Fibroblast of pulmonary artery (primary cell): ENCODE measurements around the gene ANKRD52.
A peak's percentile ranks its signal among the peaks of the same experiment; 100 is the strongest.

ENCODE experiments used
- DNase-seq: peaks from one replicate; pipeline ENCODE4 v3.0.0-alpha.2; 2010; ENCODE audit warnings: low read depth
- H3K4me3 ChIP-seq: replicated peaks from 2 replicates; pipeline ENCODE4 v1.5.1; 2011; ENCODE audit warnings: low read depth, mild to moderate bottlenecking, control low read depth, low read length, moderate library complexity
- CTCF ChIP-seq: IDR thresholded peaks from 2 replicates; pipeline ENCODE4 v1.5.1; 2011; ENCODE audit warnings: mild to moderate bottlenecking, control low read depth, low read length, inconsistent platforms; ENCODE audit errors: missing control alignments

Gene ANKRD52

DNA sequence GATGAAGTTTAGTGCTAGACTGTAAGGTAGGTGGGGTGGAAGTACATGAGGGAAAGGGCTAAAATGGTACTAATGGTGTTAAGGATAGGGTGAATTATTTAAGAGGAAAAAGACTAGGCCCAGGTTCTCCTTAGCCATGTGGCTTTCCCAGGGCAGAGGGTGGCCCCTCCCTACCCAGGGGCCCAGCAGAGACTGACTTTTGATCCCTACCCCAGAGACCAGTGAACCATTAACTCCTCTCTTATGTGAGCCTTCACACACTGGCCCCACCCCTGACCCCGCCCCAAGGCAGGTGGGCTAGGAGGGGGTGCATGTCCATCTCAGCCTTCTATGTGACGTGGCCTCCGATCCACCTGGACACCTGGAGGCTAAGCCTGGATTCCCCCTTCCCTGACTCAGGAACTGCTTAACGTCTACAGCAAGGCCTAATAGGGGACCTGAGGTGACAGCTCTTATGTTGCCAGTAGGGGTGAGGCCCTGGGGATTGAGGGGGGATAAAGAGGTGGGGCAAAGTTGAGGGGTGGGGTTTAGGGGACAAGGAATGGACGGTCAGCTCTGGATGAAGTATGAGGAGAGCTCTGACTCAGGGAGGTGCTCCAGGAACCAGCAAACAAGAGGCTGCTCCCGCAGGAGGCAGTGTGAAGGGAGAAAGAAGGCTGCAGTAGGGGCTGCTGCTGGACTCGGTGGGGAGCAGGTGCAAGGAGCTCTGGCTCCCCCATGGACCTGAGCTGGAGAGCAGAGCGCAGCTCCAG, 27.6 kb downstream of the ANKRD52 start:
- TF ChIP-seq CTCF: no peak
- DNase-seq: no peak
- H3K4me3 ChIP-seq: no peak overlapping the region

- no peak for TF ChIP-seq CTCF
- H3K4me3 ChIP-seq: no peak within 1 kb of the TSS
- no peak for DNase-seq
These were observed 28.2 kb downstream of the ANKRD52 start, which contains the start of gene SLC39A5 for GRCh38 chr12:56229916-56230431. SLC39A5 (plus strand) TSS chr12:56230051; CDS start chr12:56231275, 1,224 bp downstream.

DNA sequence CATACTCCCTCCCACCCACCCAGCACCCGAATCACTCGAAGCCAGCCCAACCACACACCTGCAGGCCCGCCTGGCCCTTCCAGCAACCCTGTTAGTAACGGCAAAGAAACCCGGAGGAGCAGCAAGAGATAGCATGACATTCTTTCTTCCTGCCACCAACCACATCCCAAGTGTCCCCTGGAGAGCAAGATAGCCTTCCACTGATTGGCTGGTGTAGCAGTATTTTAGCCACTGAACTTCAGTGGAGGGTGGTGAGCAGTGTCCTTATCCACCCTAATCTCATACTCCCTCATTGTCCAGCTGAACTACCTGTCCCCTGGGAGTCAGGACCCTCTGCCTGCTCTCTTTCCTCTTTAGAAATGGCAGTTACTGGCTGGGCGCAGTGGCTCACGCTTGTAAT, 29.1 kb downstream of the ANKRD52 start:
- DNase-seq: no peak
- H3K4me3 ChIP-seq: no peak overlapping the region
- no peak for TF ChIP-seq CTCF

DNA sequence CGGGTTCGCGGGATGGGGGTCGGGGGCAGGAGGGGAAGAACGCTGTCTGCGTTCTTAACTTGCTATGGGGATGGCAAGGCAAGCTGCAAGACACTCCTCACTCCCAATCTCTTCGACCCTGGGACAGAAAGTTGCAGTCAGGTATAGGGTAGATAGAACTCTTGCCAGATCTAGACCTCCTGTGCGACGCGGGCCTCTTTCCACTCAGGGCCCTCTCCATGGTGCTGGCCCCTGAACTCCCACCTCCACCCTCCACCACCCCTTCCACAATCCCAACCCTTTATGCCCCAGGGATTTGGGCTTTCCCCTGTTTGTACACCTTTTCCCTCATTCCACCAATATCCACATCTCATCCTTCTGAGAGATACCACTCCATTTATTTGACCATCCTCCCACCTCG, 33.2 kb downstream of the ANKRD52 start:
- TF ChIP-seq CTCF: no peak
- H3K4me3 ChIP-seq: peak overlapping the region; percentile 80
- no peak for DNase-seq

- peak; percentile 98 for DNase-seq
- H3K4me3 ChIP-seq: peak within 1 kb of the TSS; percentile 80
- peak; percentile 71 for TF ChIP-seq CTCF
These were observed 34.0 kb downstream of the ANKRD52 start, which contains the start of gene NABP2 for GRCh38 chr12:56224102-56224701. NABP2 (plus strand) TSS chr12:56224342; CDS start chr12:56224857, 515 bp downstream.

DNA sequence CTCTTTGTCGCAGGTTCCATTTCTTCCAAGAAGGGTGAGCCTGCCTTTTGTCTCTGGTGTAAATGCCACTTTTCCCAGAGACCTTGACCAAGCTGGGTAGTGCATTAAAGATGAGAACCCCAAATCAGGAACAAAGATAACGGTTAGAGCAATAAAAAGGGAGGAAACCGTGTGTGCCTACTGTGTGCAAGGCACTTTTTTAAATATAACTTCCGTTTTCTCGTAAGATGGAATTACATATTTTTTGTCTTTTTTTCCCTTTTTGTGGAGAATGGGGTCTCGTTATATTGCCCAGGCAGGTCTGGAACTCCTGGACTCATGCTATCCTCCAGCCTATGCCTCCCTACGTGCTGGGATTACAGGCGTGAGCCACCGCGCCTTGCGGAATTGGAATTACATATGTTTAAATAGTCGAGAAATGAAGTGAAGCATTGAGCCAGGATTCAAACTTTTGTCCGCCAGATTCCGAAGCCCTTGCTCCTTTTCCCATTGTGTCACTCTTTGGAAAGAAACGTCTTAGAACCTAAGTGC, 34.5 kb downstream of the ANKRD52 start:
- H3K4me3 ChIP-seq: peak overlapping the region; percentile 28
- no peak for TF ChIP-seq CTCF
- no peak for DNase-seq
